ENCODE results near the gene DENND2D.

DENND2D gene

DNA sequence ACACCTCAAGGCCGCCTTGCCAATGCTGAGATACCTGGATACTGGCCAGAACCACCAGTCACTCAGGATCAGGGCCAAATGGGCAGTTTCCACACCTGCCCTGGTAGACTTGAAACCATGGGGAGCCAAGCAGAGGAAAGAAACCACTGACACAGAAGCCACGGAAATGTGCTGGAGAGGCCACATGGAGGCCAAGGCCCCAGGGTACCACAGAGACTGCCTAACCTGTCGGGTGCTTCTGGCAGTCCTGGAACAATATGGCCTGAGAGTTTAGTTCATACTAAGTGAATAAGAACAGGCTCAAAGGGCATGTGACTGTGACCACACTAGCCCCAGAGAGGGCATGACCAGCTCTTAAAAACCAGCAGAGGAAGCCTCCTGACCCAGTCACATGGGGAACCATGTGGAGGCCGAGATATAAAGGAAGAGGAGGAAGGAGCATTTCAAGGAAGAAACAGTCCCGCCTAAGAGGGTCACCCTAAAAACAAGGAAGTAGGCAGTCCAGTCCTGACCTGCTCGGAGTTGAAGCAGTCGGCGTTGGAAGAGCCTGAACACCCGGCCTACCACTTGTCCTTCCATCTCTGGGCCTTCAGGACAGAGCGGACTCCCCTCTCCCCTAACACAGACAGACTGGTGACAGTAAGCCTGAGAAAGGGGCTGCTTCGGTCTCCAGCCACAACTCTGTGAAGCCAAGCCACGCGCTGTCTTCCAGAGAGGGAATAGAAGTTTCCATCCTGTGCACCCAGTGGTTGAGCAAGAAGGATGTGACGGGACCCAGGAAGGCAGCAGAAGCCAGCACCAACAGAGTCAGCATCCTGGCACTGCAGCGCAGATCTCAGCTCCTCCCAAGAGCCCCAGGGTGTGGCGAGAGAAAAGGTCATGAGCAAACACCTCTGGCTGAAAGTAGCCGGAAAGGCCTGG lies at the start of gene DENND2D:
TSS of gene DENND2D (minus strand) at position 766 of the 921 bp plus-strand sequence. CDS start at position 579, 187 bp downstream.
- peak; percentile 82 for DNase-seq

DNA sequence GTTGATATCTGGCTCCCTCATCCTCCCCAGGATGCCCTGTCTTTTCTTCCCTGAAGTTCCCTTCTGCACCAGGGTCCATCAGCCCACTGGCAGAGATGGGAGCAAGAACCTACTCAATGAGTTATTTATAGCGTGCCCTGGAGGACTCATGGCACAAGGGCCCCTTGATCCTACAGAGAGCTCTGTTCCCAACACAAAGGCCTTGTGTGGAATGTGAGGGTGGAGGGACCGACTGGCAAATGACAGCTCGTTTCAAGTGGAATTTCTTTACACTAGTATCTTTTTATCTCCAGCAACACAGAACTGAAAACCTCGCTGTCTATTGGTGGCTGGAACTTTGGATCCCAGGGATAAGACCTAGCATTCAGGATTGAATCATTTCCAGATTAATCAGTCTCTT lies 49.5 kb upstream of the DENND2D start:
- no peak for DNase-seq

- no peak for DNase-seq
These were observed 46.8 kb upstream of the DENND2D start for GRCh38 chr1:111247125-111247838.

DNA sequence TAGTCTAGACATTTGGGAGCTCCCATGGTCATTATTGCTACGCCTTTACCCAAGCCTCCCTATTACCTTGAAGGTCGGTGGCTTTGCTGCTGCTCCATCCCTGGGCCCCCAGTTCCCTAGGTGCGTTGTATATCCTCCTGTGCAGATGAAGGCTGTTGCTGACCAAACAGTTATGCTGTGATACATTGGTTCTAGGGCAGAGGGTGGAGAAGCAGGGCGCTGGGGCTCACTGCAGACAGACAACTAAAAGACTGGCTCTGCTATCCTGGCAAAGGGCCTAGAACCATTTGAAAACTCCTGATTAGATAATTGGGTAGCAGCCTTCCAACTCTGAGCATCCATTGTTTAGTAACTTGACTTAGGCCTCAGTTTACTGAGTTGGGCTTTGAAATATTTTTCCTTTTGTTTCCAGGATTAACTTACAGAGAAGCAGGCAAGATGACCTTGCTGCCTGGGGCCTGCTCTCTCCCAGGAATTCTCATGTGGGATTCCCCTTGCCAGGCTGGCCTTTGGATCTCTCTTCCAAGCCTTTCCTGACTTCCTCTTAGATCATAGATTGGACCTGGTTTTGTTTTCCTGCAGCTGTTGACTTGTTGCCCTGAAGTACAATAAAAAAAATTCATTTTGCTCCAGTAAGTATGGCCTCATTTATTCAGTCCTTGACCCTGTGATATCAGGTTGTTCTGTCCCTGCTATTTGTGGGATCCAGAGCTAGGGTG lies 42.5 kb upstream of the DENND2D start:
- DNase-seq, result no peak

DNA sequence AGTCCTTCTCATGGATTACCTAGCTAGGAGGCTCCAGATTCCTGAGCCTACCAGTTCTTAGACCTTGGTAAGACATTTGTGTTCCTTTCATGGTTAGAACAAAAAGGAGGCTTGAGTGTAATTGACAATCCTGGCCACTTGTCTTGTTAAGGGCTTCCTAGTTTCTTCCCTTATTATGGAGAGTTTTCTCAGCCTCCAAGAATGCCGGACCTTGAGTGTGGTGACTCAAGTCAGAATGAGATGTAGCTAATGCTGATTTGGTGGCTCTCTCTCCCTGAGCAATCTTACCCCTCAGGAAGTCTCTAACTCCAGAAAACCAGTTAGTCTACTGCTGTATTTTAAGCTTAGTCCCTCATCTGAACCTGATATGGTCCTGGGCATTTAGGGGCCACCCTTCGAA lies 41.4 kb upstream of the DENND2D start:
- DNase-seq, result no peak

GRCh38 chr1:111238056-111238795 lies 37.8 kb upstream of the DENND2D start:
- no peak for DNase-seq

DNA sequence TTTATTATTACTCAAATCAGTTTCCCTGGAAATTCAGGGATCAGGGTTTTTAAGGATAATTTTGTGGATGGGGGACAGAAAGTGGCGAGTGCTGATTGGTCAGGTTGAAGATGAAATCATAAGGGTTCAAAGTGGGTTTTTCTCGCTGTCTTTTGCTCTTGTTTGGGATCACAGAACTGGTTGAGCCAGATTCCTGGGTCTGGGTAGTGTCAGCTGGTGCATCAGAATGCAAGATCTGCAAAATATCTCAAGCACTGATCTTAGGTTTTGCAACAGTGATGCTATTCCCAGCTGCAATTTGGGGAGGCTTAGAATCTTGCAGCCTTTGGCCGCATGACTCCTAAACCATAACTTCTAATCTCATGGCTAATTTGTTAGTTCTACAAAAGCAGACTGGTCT lies 36.4 kb upstream of the DENND2D start:
- no peak for DNase-seq

- DNase-seq, result no peak
These were observed 35.9 kb upstream of the DENND2D start for GRCh38 chr1:111236379-111236778.

DNA sequence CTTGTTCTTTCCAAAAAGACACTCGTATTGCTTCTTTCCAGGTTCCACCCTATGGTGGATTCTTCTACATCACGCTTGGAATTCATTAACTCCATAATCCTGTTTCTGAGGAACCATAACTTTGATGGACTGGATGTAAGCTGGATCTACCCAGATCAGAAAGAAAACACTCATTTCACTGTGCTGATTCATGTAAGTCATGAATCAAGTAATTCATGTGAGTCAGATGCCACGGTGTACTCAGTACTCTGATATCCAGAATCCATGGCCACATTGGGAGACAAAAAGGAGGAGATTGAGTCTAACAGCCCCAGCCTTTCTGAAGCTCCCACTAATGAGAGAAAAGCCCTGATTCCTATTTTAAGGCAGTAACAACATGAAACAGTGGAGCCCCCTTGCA lies 34.4 kb upstream of the DENND2D start:
- DNase-seq, result no peak

DNA sequence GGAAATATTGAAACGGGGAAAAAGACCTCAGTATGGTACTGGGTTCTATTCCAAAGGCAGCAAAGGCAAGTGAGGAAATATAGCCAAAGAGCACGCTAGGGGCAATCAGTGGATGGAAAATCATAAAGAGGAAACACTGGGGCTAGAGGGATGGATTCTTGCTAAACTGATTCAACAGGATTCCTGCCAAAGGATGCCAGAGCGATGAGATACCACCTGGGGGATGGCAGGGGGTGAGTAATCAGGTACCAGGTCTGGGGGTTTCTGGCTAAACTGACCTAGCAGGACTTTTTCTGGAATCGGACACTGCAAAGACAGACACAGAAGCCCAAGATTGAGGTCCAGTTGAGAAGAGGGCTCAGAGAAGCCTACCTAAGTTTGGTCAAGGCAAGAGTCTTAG lies 33.8 kb upstream of the DENND2D start:
- no peak for DNase-seq

GRCh38 chr1:111232134-111232533 lies 31.7 kb upstream of the DENND2D start:
- no peak for DNase-seq

DNA sequence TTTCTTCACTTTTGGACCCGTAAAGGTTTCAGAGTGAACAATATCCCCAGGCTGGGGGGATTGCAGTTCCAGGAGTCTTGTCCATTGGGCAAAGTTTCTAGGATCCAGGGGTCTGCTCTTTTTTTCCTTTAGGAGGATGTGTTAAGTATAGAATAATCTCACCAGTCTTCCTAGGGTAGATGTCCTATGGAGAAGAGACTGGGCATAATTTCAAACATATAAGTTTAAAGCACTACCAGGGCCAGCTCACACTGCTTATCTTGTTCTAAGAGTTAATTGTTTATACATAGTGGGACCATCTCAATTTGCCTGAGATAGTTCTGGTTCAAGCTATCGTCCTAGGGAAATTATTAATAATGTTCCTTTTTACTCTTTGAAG lies 28.3 kb upstream of the DENND2D start:
- DNase-seq, result no peak

GRCh38 chr1:111227851-111228747 lies 27.7 kb upstream of the DENND2D start:
- DNase-seq, result peak; percentile 37

DNA sequence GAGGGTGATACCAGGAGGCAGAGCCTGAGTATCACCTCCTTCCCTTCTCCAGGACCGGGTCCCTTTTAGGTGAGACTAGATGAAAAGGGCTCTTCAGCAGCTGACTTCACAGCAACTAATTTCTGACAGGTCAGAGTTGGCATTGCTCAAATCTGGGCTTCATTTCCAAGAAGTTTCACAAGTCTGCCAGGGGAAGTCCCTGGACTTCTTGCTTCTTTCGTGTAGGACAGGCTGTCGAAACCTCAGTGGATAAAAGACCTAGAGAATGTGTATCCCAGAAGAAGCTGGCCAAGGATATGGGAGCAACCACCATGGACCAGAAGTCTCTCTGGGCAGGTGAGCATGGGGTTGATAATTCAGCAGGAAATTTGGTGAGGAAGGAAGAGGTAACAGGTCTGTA lies 27.0 kb upstream of the DENND2D start, which contains the start of gene CHI3L2:
TSS of gene CHI3L2 (plus strand) at position 280 of the 400 bp plus-strand sequence. CDS start at position 297, 17 bp downstream.
- no peak for DNase-seq

GRCh38 chr1:111225717-111226400 lies 25.4 kb upstream of the DENND2D start:
- DNase-seq, result peak; percentile 68

DNA sequence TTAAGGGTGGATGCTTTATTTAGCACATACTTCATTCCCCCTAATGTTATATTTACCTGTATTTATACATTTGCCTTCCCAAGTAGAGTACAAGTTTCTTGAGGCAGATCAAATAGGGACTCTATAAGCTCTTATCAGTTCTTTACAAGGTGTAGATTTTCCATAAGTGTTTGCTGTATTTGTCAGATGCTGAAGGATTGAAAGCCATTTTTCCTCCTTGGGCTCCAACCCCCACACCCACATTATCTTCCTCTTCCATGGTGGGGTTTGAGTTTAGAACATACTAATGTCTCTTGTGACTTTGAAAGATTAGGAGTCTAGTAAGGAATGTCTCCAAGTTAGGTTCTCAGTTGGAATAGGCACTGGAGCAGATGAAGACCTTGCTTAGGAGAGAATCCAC lies 24.6 kb upstream of the DENND2D start:
- no peak for DNase-seq

- peak; percentile 19 for DNase-seq
These were observed 22.8 kb upstream of the DENND2D start for GRCh38 chr1:111223126-111223685.

- DNase-seq, result peak; percentile 91
These were observed 22.1 kb upstream of the DENND2D start for GRCh38 chr1:111222308-111223125.

GRCh38 chr1:111221633-111222291 lies 21.3 kb upstream of the DENND2D start:
- DNase-seq, result peak; percentile 70
